WI38 (cell line): ENCODE data around the gene STRBP.

ENCODE experiments used
- H3K4me3 ChIP-seq: 2 replicates; pipeline ENCODE4 v1.5.1; 2011; ENCODE audit warnings: low read depth, mild to moderate bottlenecking, control low read depth, low read length
- CTCF ChIP-seq: IDR thresholded peaks from 2 replicates; pipeline ENCODE4 v1.5.1; 2012; ENCODE audit warnings: low read depth, mild to moderate bottlenecking, control low read depth, low read length

Gene STRBP

GRCh38 chr9:123234853-123235252, 33.5 kb downstream of the STRBP start:
- TF ChIP-seq CTCF, result no peak

GRCh38 chr9:123232332-123232731, 36.1 kb downstream of the STRBP start:
- no peak for TF ChIP-seq CTCF

More at GRCh38 chr9:123234853-123235252, 33.5 kb downstream of the STRBP start:
- no peak overlapping the region for H3K4me3 ChIP-seq

GRCh38 chr9:123231421-123231820, 37.0 kb downstream of the STRBP start:
- no peak for TF ChIP-seq CTCF

More at GRCh38 chr9:123232332-123232731, 36.1 kb downstream of the STRBP start:
- H3K4me3 ChIP-seq, result no peak overlapping the region

GRCh38 chr9:123228967-123229366, 39.4 kb downstream of the STRBP start:
- H3K4me3 ChIP-seq, result no peak overlapping the region
- TF ChIP-seq CTCF, result no peak

More at GRCh38 chr9:123231421-123231820, 37.0 kb downstream of the STRBP start:
- H3K4me3 ChIP-seq, result no peak overlapping the region

- no peak for TF ChIP-seq CTCF
- H3K4me3 ChIP-seq, result no peak overlapping the region
Observed at GRCh38 chr9:123225995-123226394, 42.4 kb downstream of the STRBP start.

GRCh38 chr9:123225374-123225813, 43.0 kb downstream of the STRBP start:
- H3K4me3 ChIP-seq, result no peak overlapping the region
- peak; percentile 53 for TF ChIP-seq CTCF

GRCh38 chr9:123220127-123220526, 48.3 kb downstream of the STRBP start:
- TF ChIP-seq CTCF, result no peak
- H3K4me3 ChIP-seq, result no peak overlapping the region
